ENCODE data around the gene CMTM1.

DNA sequence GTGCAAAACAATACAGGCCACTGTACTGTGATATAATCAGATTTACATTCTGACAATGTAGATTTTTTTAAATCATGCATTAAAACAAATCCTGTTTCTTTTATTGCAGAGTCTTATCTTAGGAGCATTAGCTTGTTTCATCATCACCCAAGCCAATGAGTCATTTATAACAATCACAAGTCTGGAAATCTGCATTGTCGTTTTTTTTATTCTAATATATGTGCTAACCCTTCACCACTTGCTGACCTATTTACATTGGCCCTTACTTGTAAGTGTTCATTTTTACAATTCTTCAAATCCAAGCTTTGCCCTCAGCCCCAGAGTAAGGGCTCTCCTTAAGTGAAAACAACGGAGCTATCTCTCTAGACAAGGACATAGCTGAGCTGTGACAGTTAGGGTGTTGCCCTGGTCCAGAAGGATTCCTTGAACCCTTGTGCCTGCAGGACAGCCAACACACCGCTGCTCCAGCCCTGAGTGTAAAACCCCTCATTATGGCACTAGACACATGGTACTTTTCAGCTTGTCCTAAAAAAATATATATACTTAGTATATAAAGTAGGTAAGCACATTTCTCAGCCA is 3.7 kb downstream of the CMTM1 start:
- TF ChIP-seq CTCF (IDR thresholded peaks at IDR 0.05; ENCODE audit: borderline replicate concordance, extremely low read depth, low read length, poor library complexity, severe bottlenecking), result no peak
- TF ChIP-seq EZH2 (IDR thresholded peaks at IDR 0.05; ENCODE audit: borderline replicate concordance, low read depth, low read length, severe bottlenecking), result no peak

Measured in DND-41 (cell line).